EH (cell line): Measurements from ENCODE around the gene ZEB2.

ENCODE experiments used
- DNase-seq: peaks from one replicate; pipeline ENCODE4 v3.0.0-alpha.2; 2015; ENCODE audit warnings: low read depth

Gene ZEB2

DNA sequence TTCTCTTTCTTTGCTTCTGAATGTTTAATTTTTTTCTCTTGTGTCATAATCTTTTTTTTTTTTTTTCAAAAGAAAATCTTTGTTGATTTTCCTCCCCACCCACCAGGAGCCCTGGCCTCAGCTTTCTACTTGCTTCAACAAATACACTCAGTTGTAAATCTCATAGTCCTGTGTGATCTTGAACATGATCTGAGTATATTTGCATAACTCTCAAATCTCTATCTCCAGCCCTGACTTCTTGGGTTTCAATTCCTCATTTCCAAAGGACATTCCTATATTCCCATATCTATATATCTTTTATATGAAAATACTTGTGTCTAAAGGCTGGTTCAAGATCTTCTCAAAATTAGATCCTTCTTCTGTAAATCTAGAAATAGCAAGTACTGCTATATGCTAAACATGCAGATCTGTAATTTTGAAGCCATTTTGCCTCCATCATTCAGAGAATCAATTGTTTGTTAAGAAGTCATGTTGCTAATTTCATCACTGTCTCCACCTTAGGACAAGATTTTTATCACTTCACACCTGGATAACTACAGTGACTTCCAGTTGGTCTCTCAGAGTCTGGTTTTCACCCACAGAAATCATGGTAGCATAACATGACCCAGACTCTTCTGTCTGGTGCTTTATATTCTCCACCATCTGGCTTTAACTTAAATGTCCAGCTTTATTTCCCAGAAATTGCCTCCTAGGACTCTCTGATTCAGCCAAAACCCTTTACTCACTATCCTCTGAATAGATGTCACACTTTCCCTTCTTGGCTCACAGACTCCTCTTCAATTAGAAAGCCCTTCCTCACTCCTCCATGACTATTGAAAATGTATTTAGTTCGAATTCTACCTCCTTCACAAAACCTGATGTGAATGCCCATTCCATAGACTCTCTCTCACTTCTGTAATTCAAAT is 98.1 kb downstream of the ZEB2 start:
- no peak for DNase-seq

DNA sequence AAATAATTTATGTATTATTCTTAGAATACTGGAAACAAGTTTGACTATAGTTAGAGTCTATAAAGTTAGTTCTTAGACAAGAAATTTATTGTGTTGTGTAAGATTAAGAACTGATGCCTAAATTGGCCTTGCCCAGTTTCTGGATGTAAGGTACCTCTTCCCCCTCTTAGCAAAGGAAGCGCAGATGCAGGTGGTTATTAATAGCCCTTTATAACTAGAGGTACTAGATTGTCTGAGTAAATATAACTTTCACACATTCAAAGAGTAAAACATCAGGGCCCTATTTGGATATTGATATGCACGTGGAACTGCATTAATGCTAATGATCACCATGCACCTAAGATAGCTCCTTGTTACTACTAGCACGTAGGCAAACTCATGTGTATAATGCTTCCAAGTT is 100.7 kb downstream of the ZEB2 start:
- DNase-seq = no peak

DNA sequence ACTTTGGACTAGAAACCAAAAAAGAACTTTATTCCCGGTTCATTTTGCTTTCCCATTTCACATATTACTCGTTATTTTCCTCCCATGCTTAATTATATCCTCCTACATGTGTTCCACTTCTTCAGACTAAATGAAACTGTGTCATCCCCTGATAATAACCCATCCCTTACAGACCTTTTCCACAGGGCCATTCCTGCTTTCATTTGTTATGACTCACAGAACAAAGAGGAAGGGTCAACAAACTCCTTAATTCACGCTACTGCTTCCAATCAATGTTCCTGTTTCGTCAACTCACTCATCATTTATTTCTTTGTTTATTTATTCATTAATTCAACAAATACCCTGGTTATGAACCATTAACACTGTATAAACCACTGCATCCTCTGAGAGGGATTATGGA is 104.5 kb downstream of the ZEB2 start:
- no peak for DNase-seq

DNA sequence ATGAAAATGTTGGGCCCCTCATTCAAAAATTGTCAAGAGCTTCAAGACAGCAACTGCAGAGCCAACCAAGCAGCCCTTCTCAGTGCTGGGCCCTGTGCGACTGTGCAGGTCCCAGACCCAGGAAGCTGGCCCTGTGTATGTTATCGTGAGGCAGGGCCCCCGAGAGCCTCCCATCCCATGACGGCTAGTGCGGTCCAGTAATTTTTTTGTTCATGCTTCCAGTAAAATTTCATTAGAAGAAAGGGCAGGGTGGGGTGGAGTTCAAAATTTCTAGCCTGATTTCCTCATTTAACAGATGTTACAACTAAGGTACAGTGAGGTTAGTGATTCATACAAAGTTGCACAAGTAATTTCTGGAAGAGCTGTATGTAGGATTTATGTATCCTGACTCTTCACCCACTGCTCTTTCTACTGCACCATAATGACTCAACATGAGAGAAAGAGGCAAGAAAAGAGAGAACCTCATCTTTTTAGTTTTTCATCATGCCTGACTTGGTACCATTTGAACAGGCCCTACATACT is 105.5 kb downstream of the ZEB2 start:
- DNase-seq = peak; percentile 82

DNA sequence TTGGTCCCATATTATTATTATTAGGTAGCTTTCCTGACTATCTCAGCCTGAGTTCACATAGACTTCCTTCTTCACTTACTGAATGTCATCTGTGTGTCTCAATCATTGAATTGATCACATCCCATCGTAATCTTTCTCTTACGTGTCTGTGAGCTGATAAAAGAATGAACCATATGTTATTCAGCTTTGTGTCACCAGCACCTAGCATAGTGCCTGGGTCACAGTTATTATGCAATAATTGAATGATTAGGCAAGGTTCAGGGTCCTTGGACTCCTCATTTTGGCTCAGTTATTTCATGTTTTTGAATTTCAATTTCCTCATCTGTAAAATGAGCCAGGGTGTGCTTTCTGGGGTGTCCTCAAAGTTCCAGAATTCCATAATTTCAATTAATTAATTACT is 107.2 kb downstream of the ZEB2 start:
- DNase-seq = no peak

DNA sequence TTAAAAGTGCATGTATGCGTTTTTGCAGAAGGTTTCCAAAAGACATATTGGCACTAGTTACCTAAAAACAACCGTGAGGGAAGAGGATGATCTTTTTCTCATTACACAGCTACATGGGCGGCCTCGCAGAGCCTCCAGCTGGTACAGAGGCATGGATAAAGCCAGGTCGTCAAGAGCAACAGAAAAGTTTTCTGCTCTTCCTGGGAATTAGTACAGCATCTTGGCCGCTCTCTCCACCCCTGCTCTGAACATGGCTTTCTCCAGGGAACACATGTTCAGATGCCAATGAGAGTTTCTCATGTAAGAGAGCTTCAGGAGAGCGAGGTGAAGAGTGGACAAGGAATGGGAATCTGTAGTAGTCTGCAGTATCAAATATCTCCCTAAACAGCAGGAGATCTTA is 108.4 kb downstream of the ZEB2 start:
- no peak for DNase-seq

DNA sequence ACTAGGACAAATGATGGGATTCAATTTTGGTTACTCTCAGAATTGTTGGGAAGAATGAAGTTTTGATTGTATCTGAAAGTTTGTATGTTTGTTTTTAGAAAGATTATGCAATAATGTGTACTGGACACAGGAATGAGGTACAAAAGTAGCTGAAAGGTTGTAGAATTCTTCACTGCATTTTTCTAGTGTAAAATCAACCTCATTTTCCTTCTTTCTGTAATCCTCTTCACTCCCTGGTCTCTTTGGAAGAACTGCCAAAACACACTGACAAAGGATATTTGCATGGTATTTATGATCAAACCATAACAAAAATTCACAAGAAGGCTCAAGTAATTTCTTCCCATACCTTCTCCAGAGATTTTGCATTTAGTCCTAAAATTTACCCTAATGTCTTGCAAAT is 110.7 kb downstream of the ZEB2 start:
- DNase-seq = peak; percentile 29

DNA sequence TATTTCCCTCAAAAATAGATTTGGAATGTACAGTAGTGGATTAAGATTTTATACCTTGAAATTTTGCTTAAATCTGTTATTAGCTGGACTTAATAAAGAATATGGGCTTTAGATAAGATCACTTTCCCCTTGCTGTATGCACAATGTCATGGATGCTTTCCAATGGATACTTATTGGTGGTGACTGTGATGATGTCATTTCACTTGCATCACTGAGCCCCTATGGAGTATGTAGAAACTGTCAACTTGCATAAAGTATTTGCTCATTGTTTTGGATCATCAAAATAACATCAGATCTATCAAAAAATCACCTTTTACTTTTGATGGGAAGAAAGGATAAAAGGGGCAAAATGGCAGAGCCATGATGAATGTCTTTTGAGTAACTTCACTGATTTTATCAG is 112.7 kb downstream of the ZEB2 start:
- no peak for DNase-seq

DNA sequence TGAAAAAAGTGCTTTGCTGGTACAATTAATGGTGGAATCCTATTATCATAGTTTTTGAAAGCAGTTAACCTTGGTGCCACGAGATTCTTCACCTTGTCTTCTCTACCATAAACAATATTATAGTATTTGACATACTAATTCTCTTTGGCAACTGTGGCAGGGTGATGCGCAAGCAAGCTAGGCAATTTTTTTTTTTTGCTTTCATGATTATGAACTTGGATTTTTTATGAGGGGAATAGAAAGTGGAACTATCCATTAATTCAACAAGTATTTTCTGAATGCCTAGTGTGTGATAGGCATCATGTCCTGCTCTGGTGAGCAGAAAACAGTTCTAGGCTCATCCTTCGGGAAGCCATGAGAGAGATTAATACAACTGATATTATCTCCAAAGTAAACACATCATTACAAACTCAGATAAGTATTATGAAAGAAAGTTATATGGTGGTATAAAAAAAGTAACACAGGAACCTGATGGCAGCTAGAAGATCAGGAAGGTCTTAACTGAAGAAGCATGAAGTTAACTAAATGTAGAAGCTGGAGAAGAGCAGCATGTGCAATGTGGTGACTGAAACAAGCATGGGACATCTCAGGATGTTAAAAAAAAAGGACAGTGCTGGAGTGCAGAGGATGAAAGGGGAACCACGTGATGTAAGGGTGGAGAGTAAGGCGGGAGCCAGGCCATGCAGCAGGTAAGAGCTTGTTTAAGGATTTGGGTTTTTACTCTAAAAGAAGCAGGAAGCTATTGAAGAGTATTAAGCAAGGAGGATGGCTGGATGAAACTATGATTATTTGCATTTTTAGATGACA is 113.7 kb downstream of the ZEB2 start:
- peak; percentile 79 for DNase-seq

DNA sequence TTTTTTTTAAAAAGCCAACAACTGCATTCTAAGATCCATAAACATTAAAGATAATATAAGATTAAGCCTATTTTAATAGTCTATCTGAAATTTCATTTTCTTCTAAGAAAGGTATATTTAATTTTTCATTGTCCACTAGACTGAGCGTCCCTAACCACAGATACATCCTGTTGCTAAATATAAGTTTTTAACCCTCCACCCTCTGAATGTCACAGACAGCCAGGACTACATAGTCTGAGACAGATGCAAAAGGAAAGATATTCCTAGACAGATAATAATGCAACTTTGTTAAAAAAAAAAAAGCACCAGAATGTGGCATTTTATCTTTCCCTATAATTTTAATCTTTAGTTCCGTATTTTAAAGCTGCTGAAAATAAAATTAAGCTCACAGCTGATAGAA is 114.6 kb downstream of the ZEB2 start:
- DNase-seq = no peak

DNA sequence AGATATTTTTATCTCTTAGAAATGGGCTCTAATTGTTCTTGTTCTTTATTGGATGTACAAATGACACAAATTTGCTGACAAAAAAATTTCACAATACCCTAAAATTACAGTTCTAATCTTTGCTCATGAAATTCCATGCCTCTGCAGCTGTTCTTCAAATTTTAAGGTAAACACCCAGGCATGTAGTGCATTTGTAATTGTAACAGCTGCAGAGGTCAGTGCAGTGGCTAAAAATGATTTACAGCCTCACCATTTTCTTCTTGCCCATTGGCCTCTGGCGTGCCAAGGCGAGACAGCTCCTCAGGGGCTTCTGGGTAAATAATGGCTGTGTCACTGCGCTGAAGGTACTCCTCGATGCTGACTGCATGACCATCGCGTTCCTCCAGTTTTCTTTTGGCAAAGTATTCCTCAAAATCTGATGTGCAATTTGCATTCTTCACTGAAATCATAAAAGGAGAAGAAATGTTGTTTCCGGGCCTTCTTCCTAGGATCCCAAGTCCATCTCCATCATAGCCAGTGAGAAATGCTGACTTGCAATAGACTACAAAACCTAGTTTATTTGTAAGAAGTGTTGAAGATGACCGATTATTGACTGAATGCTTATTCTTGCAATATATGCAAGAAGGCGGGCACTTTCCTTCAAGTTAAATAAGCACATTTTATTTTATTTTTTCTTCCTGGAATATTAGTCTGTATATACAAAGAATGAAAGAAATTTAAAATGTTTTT is 115.2 kb downstream of the ZEB2 start:
- DNase-seq = no peak

DNA sequence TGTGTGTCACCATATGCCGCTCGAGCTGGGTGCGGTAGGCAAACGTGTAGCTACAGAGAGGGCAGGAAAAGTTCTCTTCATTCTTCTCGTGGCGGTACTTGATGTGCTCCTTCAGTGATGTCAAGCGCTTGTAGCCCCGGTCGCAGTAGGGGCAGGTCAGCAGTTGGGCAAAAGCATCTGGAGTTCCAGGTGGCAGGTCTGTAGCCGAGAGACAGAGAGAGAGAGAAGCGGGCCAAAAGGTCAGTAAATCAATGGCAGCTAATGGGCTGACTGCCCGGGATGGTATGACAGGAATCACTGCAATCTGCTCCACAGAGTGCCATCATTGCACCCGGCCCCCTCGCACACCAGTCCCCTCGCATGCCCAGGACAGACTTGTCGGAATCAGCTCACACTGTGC is 116.0 kb downstream of the ZEB2 start:
- peak; percentile 21 for DNase-seq

DNA sequence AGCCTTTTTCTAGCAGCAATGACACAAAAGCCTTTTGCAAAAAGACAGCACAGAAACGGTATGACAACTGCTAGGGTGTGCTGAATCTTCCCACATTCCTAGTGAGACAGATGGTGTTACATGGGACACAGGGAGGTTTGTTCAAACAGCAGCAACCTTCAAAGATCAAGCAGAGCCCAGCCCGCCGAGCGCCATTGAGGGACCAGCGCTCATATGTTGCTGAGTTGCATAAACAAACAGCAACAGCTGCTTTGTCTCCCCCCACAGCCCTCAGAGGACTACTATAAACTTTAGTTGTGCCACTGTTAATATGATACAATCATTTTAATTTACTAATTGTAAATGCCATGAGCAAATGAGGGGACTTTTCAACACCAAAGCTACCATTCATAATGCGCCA is 117.7 kb downstream of the ZEB2 start:
- DNase-seq = no peak

DNA sequence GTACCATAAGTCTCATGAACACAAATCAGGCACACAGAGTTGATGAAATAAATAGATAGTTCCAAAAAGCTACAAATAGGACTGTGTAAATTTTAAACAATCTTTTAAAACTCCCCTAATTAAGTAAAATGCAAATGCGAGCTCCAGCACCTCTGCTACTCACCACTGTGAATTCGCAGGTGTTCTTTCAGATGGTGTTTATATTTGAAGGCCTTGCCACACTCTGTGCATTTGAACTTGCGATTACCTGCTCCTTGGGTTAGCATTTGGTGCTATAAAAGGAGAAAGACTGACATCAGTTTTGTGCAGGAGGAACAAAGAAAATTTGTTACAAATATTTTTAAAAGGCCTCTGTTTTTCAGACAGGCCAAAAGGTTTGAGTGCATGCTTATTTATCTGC is 118.9 kb downstream of the ZEB2 start:
- no peak for DNase-seq

DNA sequence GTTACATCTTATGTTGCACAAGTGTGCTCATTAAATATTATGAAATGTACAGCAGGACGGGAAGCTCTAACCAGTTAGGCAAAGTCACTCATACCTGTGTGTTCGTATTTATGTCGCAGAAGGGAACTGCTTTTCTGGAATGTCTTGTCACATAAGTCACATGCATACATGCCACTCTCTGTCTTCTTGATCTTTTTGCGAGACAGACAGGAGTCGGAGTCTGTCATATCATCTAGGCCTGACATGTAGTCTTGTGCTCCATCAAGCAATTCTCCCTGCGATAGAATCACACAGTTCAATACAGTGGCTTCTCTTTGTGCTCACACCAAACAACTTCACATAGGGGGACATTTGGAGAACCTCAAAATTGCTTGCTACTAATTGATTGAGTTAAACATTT is 123.6 kb downstream of the ZEB2 start:
- no peak for DNase-seq

DNA sequence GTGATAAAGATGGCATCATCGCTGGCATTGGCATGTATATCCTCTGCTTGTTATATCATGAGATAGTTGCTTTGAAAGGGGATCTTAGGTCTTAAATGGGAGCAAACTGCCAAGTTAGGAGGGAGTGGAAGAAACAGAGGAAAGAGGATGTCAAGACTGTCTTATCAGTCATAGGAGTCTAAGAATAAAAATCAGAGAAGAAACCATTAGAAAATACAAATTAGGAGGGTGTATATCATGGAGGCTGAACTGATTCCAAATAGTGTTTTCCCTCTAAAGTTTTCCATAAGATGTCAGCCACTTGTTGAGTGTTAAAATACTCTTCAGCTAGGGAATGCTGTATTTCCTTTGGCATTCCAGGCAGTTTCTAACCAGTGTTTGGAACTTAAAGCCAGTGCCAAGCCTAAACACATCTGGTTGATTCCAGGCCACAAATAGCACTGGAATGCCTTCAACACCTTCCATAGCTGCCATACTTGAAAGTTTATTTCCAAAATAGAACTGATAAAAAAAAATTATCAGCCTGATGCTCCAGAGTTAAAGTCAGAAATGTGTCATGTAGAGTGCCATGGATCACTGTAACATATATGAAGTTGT is 129.4 kb downstream of the ZEB2 start:
- DNase-seq = peak; percentile 76

DNA sequence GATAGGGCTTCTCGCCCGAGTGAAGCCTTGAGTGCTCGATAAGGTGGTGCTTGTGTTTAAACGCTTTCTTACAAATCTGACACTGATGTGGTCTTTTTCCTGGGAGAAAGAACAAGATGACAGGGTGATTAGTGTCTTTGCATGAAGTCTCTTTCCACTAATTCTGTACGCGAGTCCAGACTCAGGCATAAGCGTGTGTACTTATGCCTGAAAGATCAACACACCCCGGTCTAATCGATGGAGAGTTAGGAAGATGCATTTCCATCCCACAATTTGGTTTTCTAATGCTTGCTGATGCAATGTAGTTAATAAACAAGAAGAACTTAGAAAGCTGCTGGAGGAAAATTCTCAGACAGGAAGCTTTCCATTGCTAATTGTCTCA is 130.0 kb downstream of the ZEB2 start:
- DNase-seq = no peak

DNA sequence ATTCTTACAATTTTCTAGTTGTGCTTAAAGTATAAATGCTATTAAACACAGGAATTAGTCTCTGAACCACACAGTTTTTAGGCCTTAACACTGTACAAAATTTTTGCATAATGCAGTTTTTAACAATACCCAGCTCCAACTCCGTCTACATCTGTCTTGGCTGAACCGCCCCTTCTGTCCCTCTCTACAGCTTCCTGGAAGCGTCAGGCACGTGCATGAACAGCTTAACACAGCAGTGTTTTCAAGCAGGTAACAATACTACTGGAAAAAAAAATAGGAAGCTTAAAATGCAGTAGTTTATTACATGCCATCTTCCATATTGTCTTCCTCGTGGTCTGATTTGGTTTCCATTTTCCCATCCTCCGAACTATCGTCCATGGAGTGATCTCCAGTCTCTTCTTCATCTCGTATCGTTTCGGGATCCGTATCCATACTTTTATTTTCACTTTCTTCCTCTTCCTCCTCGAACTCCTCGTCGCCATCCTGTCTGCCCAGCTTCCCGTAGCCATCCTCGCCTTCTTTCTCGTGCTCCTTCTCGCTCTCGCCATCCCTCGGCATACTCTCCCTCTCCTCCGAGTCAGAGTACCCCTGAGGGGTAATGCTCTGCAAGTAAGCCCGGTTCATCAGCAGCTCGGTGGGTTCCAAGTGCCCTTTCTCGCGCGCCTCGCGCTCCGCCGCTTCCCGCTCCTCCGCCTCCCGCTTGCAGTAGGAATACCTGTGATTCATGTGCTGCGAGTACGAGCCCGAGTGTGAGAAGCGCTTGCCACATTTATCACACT is 130.6 kb downstream of the ZEB2 start:
- DNase-seq = no peak

DNA sequence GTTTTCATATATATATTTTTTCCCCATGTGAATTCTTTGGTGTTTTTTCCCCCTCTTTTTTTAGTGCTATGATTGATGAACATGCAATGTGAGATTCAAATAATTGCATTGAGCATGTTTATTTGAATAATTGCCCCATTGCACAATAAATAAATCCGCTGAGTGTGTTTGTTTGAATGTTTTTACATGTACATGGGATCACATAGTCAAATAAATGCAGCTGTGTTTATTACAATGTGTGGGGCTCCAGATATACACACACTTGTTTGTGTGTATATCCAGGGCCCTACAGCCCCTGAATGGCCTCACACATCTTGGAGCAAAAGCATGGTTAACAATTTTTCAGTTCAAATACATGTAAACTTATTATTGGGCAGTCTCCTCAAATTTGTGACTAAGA is 134.5 kb downstream of the ZEB2 start:
- no peak for DNase-seq

DNA sequence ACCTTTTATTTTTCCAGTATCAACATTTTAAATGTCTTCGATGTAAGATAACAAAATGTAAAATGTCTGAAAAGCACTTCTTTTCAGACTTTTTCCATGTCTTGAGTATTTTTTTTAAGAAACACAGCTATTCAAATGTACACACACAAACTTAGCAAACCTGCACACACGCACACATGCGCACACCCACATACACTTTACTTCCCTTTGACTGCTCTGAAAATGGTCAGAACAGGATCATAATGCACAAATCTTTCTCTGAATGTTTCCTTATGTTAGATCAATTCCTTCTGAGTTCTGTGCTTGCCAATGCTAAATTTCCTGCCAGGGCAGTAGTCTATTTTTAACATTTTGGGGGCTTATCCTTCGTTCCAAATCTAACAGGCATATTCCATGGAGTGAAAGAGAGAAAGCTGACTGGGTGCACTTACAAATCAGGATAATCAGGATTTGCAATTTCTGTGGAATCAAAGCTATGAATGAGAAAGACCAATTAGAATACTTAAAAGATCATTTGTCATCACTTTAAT is 136.3 kb downstream of the ZEB2 start:
- no peak for DNase-seq

DNA sequence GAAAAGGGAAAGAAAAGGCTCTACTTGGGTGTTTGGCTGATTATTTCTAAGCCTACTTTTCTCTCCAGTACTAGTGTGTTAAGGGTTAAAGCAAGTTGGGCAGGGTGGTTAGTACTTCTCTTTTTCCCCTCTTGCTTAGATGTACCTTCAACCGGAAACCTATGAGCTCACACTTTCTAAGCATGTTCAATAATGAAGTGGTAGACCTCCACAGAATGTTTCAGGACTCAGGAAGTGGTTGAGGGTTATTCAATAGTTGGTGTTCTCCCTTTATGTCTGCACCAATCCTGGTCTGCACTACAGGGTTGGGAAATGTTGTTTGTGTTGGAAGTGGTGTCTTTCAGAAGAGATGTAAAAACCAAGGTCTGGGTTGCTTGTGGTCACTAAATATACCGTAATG is 137.1 kb downstream of the ZEB2 start:
- no peak for DNase-seq
